Measurements from ENCODE around the gene DYNLRB2. TPM values are rescaled to one million over a fixed set of nuclear protein-coding genes. Genes with fewer than 3 reads are reported as not detected.

Gene DYNLRB2
- polyA plus RNA-seq, 1 of the 3 experiments (the other 2 are of a cell fraction), result 0.44 TPM

DNA sequence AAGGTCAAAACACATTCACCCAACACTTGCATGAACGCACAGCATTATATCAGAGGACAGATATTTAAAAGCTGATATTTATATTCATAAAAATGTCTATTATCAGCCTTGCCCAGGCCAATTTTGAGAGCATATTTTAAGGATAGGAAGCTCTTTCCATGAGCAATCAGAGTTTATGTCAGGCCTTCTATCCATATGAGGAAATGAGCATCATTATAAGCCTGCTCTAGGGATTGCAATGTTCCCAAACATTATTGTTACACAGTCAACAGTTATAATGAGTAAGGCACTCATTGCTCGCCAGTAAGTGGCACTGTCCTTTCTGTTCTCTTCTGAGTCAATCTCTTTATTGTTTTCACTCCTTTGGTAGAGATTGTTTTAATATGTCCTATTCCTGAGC is 37.7 kb upstream of the DYNLRB2 start:
- Histone ChIP-seq H3K4me1 (ENCODE audit: control insufficient read depth in 1 of 2, insufficient read depth in 2 of 2, low read depth in 1 of 2, low read length in 1 of 2) (no peaks in the 10 kb centered on the region), H3K4me3 (ENCODE audit: low read depth in 2 of 2, low read length in 1 of 2) (no peak overlapping the region), H3K9me2 (no peaks in the 10 kb centered on the region), H3K4me2 (no peak overlapping the region), H4K20me1 (ENCODE audit: insufficient read depth) (no peaks in the 10 kb centered on the region), H3K79me2 (ENCODE audit: insufficient read depth) (no peaks in the 10 kb centered on the region), H3K27me3 (ENCODE audit: insufficient read depth) (no peaks in the 10 kb centered on the region), H3K9ac (no peak overlapping the region), H3K27ac (ENCODE audit: low read depth in 2 of 2, low read length in 1 of 2) (no peak overlapping the region), H2AFZ (ENCODE audit: low read depth) (no peak overlapping the region), H3F3A (replicated peaks; ENCODE audit: insufficient read depth) (no peaks in the 10 kb centered on the region), H3K9me3 (no peaks in the 10 kb centered on the region), H3K36me3 (replicated peaks in 1 of 2; ENCODE audit: control insufficient read depth in 1 of 2, insufficient read depth in 2 of 2, low read length in 1 of 2) (no peaks in the 10 kb centered on the region)
- DNase-seq, result no peak
- CTCF ChIA-PET, result interaction anchor here (1.4 kb wide), 1 partner anchor 23 kb away, joined by 6 read pairs; no protein-coding TSS in a partner anchor
- WGBS (ENCODE audit: low lambda C conversion rate), result 19% methylated on average over 2 of the region's 2 CpGs
- POLR2A ChIA-PET, result no interaction called here
- TF ChIP-seq NRF1 (IDR thresholded peaks at IDR 0.05; ENCODE audit: low read depth, low read length), result no peak
- no peak for TF ChIP-seq SIN3A (IDR thresholded peaks at IDR 0.05; ENCODE audit: borderline replicate concordance, low read depth, low read length)
- TF ChIP-seq RCOR1 (IDR thresholded peaks at IDR 0.05; ENCODE audit: low read length), result no peak
- TF ChIP-seq, protein P1, sequence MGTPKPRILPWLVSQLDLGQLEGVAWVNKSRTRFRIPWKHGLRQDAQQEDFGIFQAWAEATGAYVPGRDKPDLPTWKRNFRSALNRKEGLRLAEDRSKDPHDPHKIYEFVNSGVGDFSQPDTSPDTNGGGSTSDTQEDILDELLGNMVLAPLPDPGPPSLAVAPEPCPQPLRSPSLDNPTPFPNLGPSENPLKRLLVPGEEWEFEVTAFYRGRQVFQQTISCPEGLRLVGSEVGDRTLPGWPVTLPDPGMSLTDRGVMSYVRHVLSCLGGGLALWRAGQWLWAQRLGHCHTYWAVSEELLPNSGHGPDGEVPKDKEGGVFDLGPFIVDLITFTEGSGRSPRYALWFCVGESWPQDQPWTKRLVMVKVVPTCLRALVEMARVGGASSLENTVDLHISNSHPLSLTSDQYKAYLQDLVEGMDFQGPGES (IDR thresholded peaks at IDR 0.05; ENCODE audit: low read depth, low read length), result no peak
- no peak for TF ChIP-seq TAF1 (IDR thresholded peaks at IDR 0.05; ENCODE audit: borderline replicate concordance, low read depth, low read length)
- TF ChIP-seq FOSL2 (IDR thresholded peaks at IDR 0.05; ENCODE audit: borderline replicate concordance, low read depth), result no peak
- TF ChIP-seq FOXM1 (IDR thresholded peaks at IDR 0.05; ENCODE audit: low read depth), result no peak
- TF ChIP-seq EZH2phosphoT487 (IDR thresholded peaks at IDR 0.05; ENCODE audit: borderline replicate concordance, low read depth), result no peak
- TF ChIP-seq FOXJ3 (CRISPR knock-in tag; IDR thresholded peaks at IDR 0.05), result no peak
- TF ChIP-seq MEF2A (IDR thresholded peaks at IDR 0.05; ENCODE audit: borderline replicate concordance, low read depth), result no peak
- TF ChIP-seq GATA2 (CRISPR knock-in tag; IDR thresholded peaks at IDR 0.05), result no peak
- TF ChIP-seq POLR2AphosphoS5 (IDR thresholded peaks at IDR 0.05; ENCODE audit: low read depth, low read length), result no peak
- TF ChIP-seq NFIC (IDR thresholded peaks at IDR 0.05; ENCODE audit: borderline replicate concordance), result no peak
- no peak for TF ChIP-seq RXRA (IDR thresholded peaks at IDR 0.05; ENCODE audit: borderline replicate concordance, low read depth)

GRCh38 chr16:80507538-80507937 is 33.3 kb upstream of the DYNLRB2 start:
- no peak overlapping the region for H3K27ac ChIP-seq (ENCODE audit: low read depth in 2 of 2, low read length in 1 of 2)
- H3K36me3 ChIP-seq (replicated peaks in 1 of 2; ENCODE audit: control insufficient read depth in 1 of 2, insufficient read depth in 2 of 2, low read length in 1 of 2), result no peaks in the 10 kb centered on the region
- 9% methylated on average over 4 of the region's 4 CpGs for WGBS (ENCODE audit: low lambda C conversion rate)
- no peaks in the 10 kb centered on the region for H3K9me2 ChIP-seq
- H3F3A ChIP-seq (replicated peaks; ENCODE audit: insufficient read depth), result no peaks in the 10 kb centered on the region
- H3K4me1 ChIP-seq (ENCODE audit: control insufficient read depth in 1 of 2, insufficient read depth in 2 of 2, low read depth in 1 of 2, low read length in 1 of 2), result no peaks in the 10 kb centered on the region
- H3K4me2 ChIP-seq, result no peak overlapping the region
- no peak overlapping the region for H3K9ac ChIP-seq
- H3K4me3 ChIP-seq (ENCODE audit: low read depth in 2 of 2, low read length in 1 of 2), result no peak overlapping the region
- CTCF ChIA-PET, result interaction anchor here (1.4 kb wide), 1 partner anchor 19 kb away, joined by 3 read pairs; no protein-coding TSS in a partner anchor
- POLR2A ChIA-PET, result no interaction called here
- H3K79me2 ChIP-seq (ENCODE audit: insufficient read depth), result no peaks in the 10 kb centered on the region
- no peaks in the 10 kb centered on the region for H3K9me3 ChIP-seq
- DNase-seq, result no peak
- H4K20me1 ChIP-seq (ENCODE audit: insufficient read depth), result no peaks in the 10 kb centered on the region
- H2AFZ ChIP-seq (ENCODE audit: low read depth), result no peak overlapping the region
- H3K27me3 ChIP-seq (ENCODE audit: insufficient read depth), result no peaks in the 10 kb centered on the region
- TF ChIP-seq, protein P2, sequence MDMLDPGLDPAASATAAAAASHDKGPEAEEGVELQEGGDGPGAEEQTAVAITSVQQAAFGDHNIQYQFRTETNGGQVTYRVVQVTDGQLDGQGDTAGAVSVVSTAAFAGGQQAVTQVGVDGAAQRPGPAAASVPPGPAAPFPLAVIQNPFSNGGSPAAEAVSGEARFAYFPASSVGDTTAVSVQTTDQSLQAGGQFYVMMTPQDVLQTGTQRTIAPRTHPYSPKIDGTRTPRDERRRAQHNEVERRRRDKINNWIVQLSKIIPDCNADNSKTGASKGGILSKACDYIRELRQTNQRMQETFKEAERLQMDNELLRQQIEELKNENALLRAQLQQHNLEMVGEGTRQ (IDR thresholded peaks at IDR 0.05; ENCODE audit: borderline replicate concordance, low read depth, low read length), result no peak
- TF ChIP-seq FOXJ3 (CRISPR knock-in tag; IDR thresholded peaks at IDR 0.05), result no peak
- no peak for TF ChIP-seq FOSL2 (IDR thresholded peaks at IDR 0.05; ENCODE audit: borderline replicate concordance, low read depth)
- TF ChIP-seq TEAD4 (IDR thresholded peaks at IDR 0.05; ENCODE audit: borderline replicate concordance, insufficient read depth), result no peak
- TF ChIP-seq RCOR1 (IDR thresholded peaks at IDR 0.05; ENCODE audit: low read length), result no peak
- TF ChIP-seq NFIC (IDR thresholded peaks at IDR 0.05; ENCODE audit: borderline replicate concordance), result no peak
- no peak for TF ChIP-seq GATA2 (CRISPR knock-in tag; IDR thresholded peaks at IDR 0.05)
- no peak for TF ChIP-seq POLR2AphosphoS5 (IDR thresholded peaks at IDR 0.05; ENCODE audit: low read depth, low read length)
- TF ChIP-seq, protein P1 (IDR thresholded peaks at IDR 0.05; ENCODE audit: low read depth, low read length), result no peak
- TF ChIP-seq USF1 (IDR thresholded peaks at IDR 0.05; ENCODE audit: borderline replicate concordance, low read depth), result no peak
- no peak for TF ChIP-seq CHD2 (IDR thresholded peaks at IDR 0.05; ENCODE audit: low read length, partially characterized antibody)
- no peak for TF ChIP-seq TAF1 (IDR thresholded peaks at IDR 0.05; ENCODE audit: borderline replicate concordance, low read depth, low read length)
- TF ChIP-seq MXI1 (IDR thresholded peaks at IDR 0.05; ENCODE audit: low read depth, low read length), result no peak
- TF ChIP-seq, protein P3, sequence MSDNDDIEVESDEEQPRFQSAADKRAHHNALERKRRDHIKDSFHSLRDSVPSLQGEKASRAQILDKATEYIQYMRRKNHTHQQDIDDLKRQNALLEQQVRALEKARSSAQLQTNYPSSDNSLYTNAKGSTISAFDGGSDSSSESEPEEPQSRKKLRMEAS (IDR thresholded peaks at IDR 0.05; ENCODE audit: low read depth), result no peak
- TF ChIP-seq RXRA (IDR thresholded peaks at IDR 0.05; ENCODE audit: borderline replicate concordance, low read depth), result no peak
- no peak for TF ChIP-seq EP300 (IDR thresholded peaks at IDR 0.05; ENCODE audit: borderline replicate concordance in 1 of 2, low read depth in 1 of 2, low read length in 1 of 2)

Measured in SK-N-SH (cell line).